SK-N-SH treated with all-trans-retinoic acid at 6 μM for 48 hours (cell line): ENCODE data around the gene PGAP1.

Experiments
- ESRRG ChIP-seq: fragments of 250-450 bp; sonication (Bioruptor Pico); IDR thresholded peaks from 2 replicates; pipeline ENCODE4 v1.6.1; 2021; ENCODE audit warnings: mild to moderate bottlenecking
- PPARA ChIP-seq: fragments of 250-450 bp; sonication (Bioruptor Pico); IDR thresholded peaks from 2 replicates; pipeline ENCODE4 v1.5.0; 2020; ENCODE audit warnings: mild to moderate bottlenecking, borderline replicate concordance
- TF ChIP-seq, protein P1 (sequence below): fragments of 250-450 bp; sonication (Bioruptor Pico); IDR thresholded peaks from 2 replicates; pipeline ENCODE4 v1.5.1; 2021; ENCODE audit warnings: mild to moderate bottlenecking, moderate library complexity
- TF ChIP-seq, protein P2 (sequence below): fragments of 250-450 bp; sonication (Bioruptor Pico); IDR thresholded peaks from 2 replicates; pipeline ENCODE4 v1.8.0; 2020; ENCODE audit warnings: mild to moderate bottlenecking, moderate library complexity, borderline replicate concordance

DNA sequence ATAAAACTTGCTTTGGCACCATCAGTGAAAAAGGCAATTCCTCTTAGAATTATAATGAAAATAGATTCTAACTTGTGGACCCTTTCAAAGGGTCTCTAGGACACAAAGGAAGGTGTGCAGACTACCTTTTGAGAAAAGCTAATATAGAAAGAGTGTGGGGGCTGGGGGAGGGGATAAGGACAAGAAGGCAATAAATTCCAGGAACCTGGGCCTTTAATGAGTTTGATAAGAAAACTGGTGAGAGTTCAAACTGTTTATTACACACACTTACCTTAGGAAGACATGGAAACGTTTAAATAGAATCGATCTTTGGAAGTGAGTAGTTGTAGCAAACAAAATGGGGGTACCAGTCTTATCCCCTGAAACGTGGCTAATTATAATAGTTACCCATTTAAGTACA lies 39.6 kb upstream of the PGAP1 start:
- TF ChIP-seq, protein P1, sequence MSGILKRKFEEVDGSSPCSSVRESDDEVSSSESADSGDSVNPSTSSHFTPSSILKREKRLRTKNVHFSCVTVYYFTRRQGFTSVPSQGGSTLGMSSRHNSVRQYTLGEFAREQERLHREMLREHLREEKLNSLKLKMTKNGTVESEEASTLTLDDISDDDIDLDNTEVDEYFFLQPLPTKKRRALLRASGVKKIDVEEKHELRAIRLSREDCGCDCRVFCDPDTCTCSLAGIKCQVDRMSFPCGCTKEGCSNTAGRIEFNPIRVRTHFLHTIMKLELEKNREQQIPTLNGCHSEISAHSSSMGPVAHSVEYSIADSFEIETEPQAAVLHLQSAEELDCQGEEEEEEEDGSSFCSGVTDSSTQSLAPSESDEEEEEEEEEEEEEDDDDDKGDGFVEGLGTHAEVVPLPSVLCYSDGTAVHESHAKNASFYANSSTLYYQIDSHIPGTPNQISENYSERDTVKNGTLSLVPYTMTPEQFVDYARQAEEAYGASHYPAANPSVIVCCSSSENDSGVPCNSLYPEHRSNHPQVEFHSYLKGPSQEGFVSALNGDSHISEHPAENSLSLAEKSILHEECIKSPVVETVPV (CRISPR knock-in tag), result no peak
- TF ChIP-seq, protein P2, sequence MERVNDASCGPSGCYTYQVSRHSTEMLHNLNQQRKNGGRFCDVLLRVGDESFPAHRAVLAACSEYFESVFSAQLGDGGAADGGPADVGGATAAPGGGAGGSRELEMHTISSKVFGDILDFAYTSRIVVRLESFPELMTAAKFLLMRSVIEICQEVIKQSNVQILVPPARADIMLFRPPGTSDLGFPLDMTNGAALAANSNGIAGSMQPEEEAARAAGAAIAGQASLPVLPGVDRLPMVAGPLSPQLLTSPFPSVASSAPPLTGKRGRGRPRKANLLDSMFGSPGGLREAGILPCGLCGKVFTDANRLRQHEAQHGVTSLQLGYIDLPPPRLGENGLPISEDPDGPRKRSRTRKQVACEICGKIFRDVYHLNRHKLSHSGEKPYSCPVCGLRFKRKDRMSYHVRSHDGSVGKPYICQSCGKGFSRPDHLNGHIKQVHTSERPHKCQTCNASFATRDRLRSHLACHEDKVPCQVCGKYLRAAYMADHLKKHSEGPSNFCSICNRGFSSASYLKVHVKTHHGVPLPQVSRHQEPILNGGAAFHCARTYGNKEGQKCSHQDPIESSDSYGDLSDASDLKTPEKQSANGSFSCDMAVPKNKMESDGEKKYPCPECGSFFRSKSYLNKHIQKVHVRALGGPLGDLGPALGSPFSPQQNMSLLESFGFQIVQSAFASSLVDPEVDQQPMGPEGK, result no peak
- TF ChIP-seq PPARA (CRISPR knock-in tag) (no peak), ESRRG (no peak)
